H9 (cell line): Measurements from ENCODE around the gene C1QTNF6. TPM values are rescaled to one million over a fixed set of nuclear protein-coding genes. Genes with fewer than 3 reads are reported as not detected.

ENCODE experiments used
- DNase-seq: peaks from one replicate; pipeline ENCODE4 v3.0.0-alpha.2; 2017
- H2AFZ ChIP-seq: one replicate; pipeline ENCODE4 v1.6.1; 2013; ENCODE audit warnings: mild to moderate bottlenecking, low read length, control low read depth, moderate library complexity
- H2AK5ac ChIP-seq: 2 replicates; pipeline ENCODE4 v1.6.1; 2013; ENCODE audit warnings: low read length, control low read depth, mixed read lengths; ENCODE audit not compliant: insufficient read length
- H2BK120ac ChIP-seq: one replicate; pipeline ENCODE4 v1.6.1; 2013; ENCODE audit warnings: low read depth, mild to moderate bottlenecking, low read length, control low read depth, inconsistent platforms; ENCODE audit not compliant: poor library complexity, severe bottlenecking
- H2BK12ac ChIP-seq: 2 replicates; pipeline ENCODE4 v1.6.1; 2013; ENCODE audit warnings: low read length, control low read depth, mixed read lengths, low read depth; ENCODE audit not compliant: insufficient read length
- H2BK15ac ChIP-seq: 2 replicates; pipeline ENCODE4 v1.6.1; 2013; ENCODE audit warnings: low read depth, low read length, control low read depth
- H2BK20ac ChIP-seq: one replicate; pipeline ENCODE4 v1.6.1; 2013; ENCODE audit warnings: low read depth, mild to moderate bottlenecking, low read length, control low read depth, inconsistent platforms; ENCODE audit not compliant: poor library complexity, severe bottlenecking
- H2BK5ac ChIP-seq: 2 replicates; pipeline ENCODE4 v1.6.1; 2013; ENCODE audit warnings: low read length, control low read depth, mixed read lengths; ENCODE audit not compliant: insufficient read length
- H3K14ac ChIP-seq: 2 replicates; pipeline ENCODE4 v1.6.1; 2013; ENCODE audit warnings: low read length, control low read depth; ENCODE audit not compliant: insufficient read depth
- H3K18ac ChIP-seq: 2 replicates; pipeline ENCODE4 v1.6.1; 2013; ENCODE audit warnings: low read depth, mild to moderate bottlenecking, mixed read lengths, low read length, control low read depth; ENCODE audit not compliant: insufficient read length
- H3K23ac ChIP-seq: 2 replicates; pipeline ENCODE4 v1.6.1; 2013; ENCODE audit warnings: low read length, control low read depth, mixed read lengths, low read depth; ENCODE audit not compliant: insufficient read length
- H3K23me2 ChIP-seq: 2 replicates; pipeline ENCODE4 v1.6.1; 2013; ENCODE audit warnings: low read depth, mild to moderate bottlenecking, mixed read lengths, low read length, control low read depth; ENCODE audit not compliant: insufficient read length, poor library complexity, severe bottlenecking
- H3K27ac ChIP-seq: 2 replicates; pipeline ENCODE4 v1.5.1; 2013; ENCODE audit warnings: low read length, control low read depth, mixed read lengths, low read depth; ENCODE audit not compliant: insufficient read length
- H3K27me3 ChIP-seq: 2 replicates; pipeline ENCODE4 v1.6.1; 2013; ENCODE audit warnings: low read length, control low read depth, inconsistent platforms; ENCODE audit not compliant: insufficient read depth
- H3K4ac ChIP-seq: 2 replicates; pipeline ENCODE4 v1.6.1; 2013; ENCODE audit warnings: low read depth, mild to moderate bottlenecking, control low read depth, inconsistent platforms, low read length, moderate library complexity
- H3K4me1 ChIP-seq: 2 replicates; pipeline ENCODE4 v1.6.1; 2013; ENCODE audit warnings: low read length, control low read depth, inconsistent platforms; ENCODE audit not compliant: insufficient read depth
- H3K4me2 ChIP-seq: 2 replicates; pipeline ENCODE4 v1.6.1; 2013; ENCODE audit warnings: low read length, control low read depth, mixed read lengths; ENCODE audit not compliant: insufficient read length, insufficient read depth
- H3K56ac ChIP-seq: 2 replicates; pipeline ENCODE4 v1.6.1; 2013; ENCODE audit warnings: low read depth, mild to moderate bottlenecking, mixed read lengths, low read length, control low read depth; ENCODE audit not compliant: insufficient read length
- H3K79me1 ChIP-seq: 2 replicates; pipeline ENCODE4 v1.6.1; 2013; ENCODE audit warnings: low read depth, mild to moderate bottlenecking, moderate library complexity, low read length, control low read depth, inconsistent platforms; ENCODE audit not compliant: insufficient read depth, poor library complexity, severe bottlenecking
- H3K79me2 ChIP-seq: 2 replicates; pipeline ENCODE4 v1.6.1; 2013; ENCODE audit warnings: low read length, control low read depth, inconsistent platforms; ENCODE audit not compliant: insufficient read depth
- H3K9ac ChIP-seq: 2 replicates; pipeline ENCODE4 v1.6.1; 2013; ENCODE audit warnings: low read length, control low read depth, mixed read lengths; ENCODE audit not compliant: insufficient read length; ENCODE audit errors: extremely low read depth
- H3K9me3 ChIP-seq: one replicate; pipeline ENCODE4 v1.6.1; 2013; ENCODE audit warnings: low read depth, low read length, inconsistent platforms; ENCODE audit not compliant: control insufficient read depth
- H3T11ph ChIP-seq: one replicate; pipeline ENCODE4 v1.6.1; 2013; ENCODE audit warnings: mild to moderate bottlenecking, low read length, control low read depth, inconsistent platforms
- H4K20me1 ChIP-seq: one replicate; pipeline ENCODE4 v1.6.1; 2013; ENCODE audit not compliant: control insufficient read depth, insufficient read length, insufficient read depth
- H4K5ac ChIP-seq: 2 replicates; pipeline ENCODE4 v1.6.1; 2013; ENCODE audit warnings: low read depth, mild to moderate bottlenecking, mixed read lengths, low read length, control low read depth; ENCODE audit not compliant: insufficient read length
- H4K8ac ChIP-seq: replicated peaks from 2 replicates; pipeline ENCODE4 v1.6.1; 2013; ENCODE audit warnings: low read length, control low read depth, mixed read lengths, low read depth; ENCODE audit not compliant: insufficient read length
- H4K91ac ChIP-seq: 2 replicates; pipeline ENCODE4 v1.6.1; 2013; ENCODE audit warnings: low read depth, mild to moderate bottlenecking, moderate library complexity, mixed read lengths, low read length, control low read depth; ENCODE audit not compliant: insufficient read length
- H3K27ac Mint-ChIP-seq, 3 experiments: 2 replicates in 2 of 3; 3 replicates in 1 of 3; pipeline ENCODE4 v1.8.0; 2020 to 2021; ENCODE audit warnings: mixed read lengths in 3 of 3, mild to moderate bottlenecking in 1 of 3, moderate library complexity in 1 of 3
- H3K27me3 Mint-ChIP-seq: 2 replicates; pipeline ENCODE4 v1.8.0; 2021; ENCODE audit warnings: low read depth, mild to moderate bottlenecking, moderate library complexity, mixed read lengths
- H3K36me3 Mint-ChIP-seq, 3 experiments: 2 replicates in 2 of 3; 3 replicates in 1 of 3; pipeline ENCODE4 v1.8.0; 2020 to 2021; ENCODE audit warnings: low read depth in 3 of 3, mixed read lengths in 3 of 3; ENCODE audit not compliant: insufficient read depth in 1 of 3
- H3K4me1 Mint-ChIP-seq, 2 experiments: 2 replicates each; pipeline ENCODE4 v1.8.0; 2020; ENCODE audit warnings: mixed read lengths in 2 of 2
- H3K4me3 Mint-ChIP-seq, 2 experiments: 2 replicates in 1 of 2; 3 replicates in 1 of 2; pipeline ENCODE4 v1.8.0; 2020 to 2021; ENCODE audit warnings: mild to moderate bottlenecking in 2 of 2, mixed read lengths in 2 of 2, moderate library complexity in 1 of 2
- H3K9me3 Mint-ChIP-seq, 2 experiments: 2 replicates in 1 of 2; 3 replicates in 1 of 2; pipeline ENCODE4 v1.8.0; 2020; ENCODE audit warnings: mild to moderate bottlenecking in 2 of 2, mixed read lengths in 2 of 2, moderate library complexity in 1 of 2
- CTCF ChIP-seq: fragments of 200-600 bp; sonication (generic); conservative IDR thresholded peaks from 3 replicates; pipeline ENCODE4 v1.8.0; 2021; ENCODE audit warnings: antibody characterized with exemption, mild to moderate bottlenecking
- WGBS: extraction: QIAGEN DNeasy Blood & Tissue Kit; methylation state at CpG from one replicate; pipeline ENCODE4 v1.1.7; 2013; ENCODE audit warnings: missing lambda C conversion rate, low lambda C conversion rate, mixed read lengths; ENCODE audit not compliant: insufficient read length; ENCODE audit errors: extremely low coverage; 5-methylcytosine and 5-hydroxymethylcytosine counted together
- total RNA-seq: library from RNA; stranded (reverse); gene quantifications from 2 replicates; pipeline ENCODE4 v1.2.1, GENCODE V29; 2021

C1QTNF6 gene
- total RNA-seq, 1 experiment from 2014 or later: 5.0 TPM

- no peak overlapping the region for H2BK20ac ChIP-seq
- no peak overlapping the region for H4K8ac ChIP-seq
These were observed 30.3 kb upstream of the C1QTNF6 start for GRCh38 chr22:37218399-37218770.

More at GRCh38 chr22:37218399-37218770, 30.3 kb upstream of the C1QTNF6 start:
- Histone ChIP-seq H3K4me1 (no peaks in the 10 kb centered on the region), H2AFZ (no peak overlapping the region), H2BK12ac (no peak overlapping the region), H4K91ac (no peak overlapping the region), H3K27me3 (no peaks in the 10 kb centered on the region), H3T11ph (no peak overlapping the region), H3K56ac (no peak overlapping the region), H2BK120ac (no peak overlapping the region), H3K27ac (no peak overlapping the region), H3K23ac (no peak overlapping the region), H4K20me1 (no peaks in the 10 kb centered on the region), H3K4ac (no peak overlapping the region), H3K9ac (no peak overlapping the region), H2BK15ac (no peak overlapping the region), H3K14ac (no peak overlapping the region; the same call in 1 of the 2 replicates), H3K4me2 (no peak overlapping the region), H3K23me2 (no peaks in the 10 kb centered on the region), H3K79me2 (no peaks in the 10 kb centered on the region), H3K9me3 (no peaks in the 10 kb centered on the region), H2BK5ac (no peak overlapping the region), H4K5ac (no peak overlapping the region), H3K18ac (no peak overlapping the region), H2AK5ac (no peak overlapping the region), H3K79me1 (no peaks in the 10 kb centered on the region)
- no peaks in the 10 kb centered on the region for H3K9me3 Mint-ChIP-seq
- TF ChIP-seq CTCF: no peak
- no peak overlapping the region for H3K4me3 Mint-ChIP-seq
- H3K27ac Mint-ChIP-seq: no peak overlapping the region
- DNase-seq: no peak
- no CpG with 5 or more reads among the region's 6 CpGs for WGBS
- peaks cover 39% of the 10 kb centered on the region for H3K27me3 Mint-ChIP-seq
- peaks cover 15 to 37% of the 10 kb centered on the region in 2 experiments for H3K4me1 Mint-ChIP-seq
- no peaks in the 10 kb centered on the region; a peak in 1 of 7 replicates for H3K36me3 Mint-ChIP-seq
